Measurements from ENCODE around the gene PCDHGA1.
A peak's percentile ranks its signal among the peaks of the same experiment; 100 is the strongest.

PCDHGA1 gene

DNA sequence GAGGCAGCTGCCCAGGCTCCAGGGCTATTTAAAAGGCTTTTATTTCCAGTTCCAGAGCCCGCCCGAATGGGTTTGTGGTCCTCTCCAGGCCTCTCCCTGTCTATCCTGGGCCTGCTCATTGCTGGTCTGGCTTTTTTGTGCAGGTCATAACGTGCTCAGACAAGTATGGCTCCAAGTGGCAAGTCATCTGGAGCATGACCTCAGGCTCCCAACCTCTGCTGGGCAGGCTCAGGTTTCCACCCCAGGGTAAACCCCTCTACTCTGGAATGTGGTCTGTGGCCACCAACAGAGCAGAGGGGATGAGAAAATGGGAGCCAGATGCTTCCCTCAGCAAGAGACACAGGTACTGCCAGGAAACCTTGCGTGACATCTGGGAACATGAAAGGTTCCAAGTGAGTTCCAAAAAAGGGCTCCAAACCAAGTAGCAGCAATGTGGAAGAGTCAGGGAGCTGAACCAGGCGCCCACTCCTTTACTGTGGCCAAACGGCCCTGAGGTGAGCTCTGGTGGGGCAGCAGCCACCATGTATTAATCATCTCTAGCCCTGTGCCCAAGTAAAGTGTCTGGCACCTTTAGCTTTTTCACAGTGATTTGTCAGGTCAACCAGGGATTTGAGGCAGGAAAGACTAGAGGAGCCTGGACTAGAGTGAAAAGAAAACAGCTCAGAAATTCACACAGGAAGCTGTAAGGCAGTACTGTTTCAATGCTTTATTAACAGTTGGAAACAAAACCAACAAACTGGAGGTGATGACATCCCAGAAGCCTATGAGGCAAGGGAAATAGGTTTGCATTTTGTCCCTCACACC is 184.2 kb downstream of the PCDHGA1 start:
- no peak for DNase-seq (ENCODE audit: low read depth)

DNA sequence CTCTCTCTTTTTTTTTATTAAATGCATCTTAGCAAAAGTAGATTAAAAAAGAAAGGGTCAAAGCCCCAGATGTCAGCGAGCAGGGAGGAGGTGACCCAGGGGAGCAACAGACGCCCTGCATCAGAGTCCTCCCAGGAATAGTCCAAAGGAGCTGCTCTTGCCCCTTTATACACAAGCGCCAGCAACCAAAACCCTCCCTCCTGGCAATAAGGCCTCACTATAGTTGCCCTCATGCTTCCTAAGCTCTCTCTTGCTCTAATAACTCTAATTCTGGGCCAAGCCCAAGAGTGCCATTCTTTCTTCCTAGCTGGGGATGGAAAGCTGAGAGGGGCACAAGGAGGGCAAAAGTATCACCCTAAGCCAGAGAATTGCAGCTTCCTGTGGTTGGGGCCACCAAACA is 184.8 kb downstream of the PCDHGA1 start:
- no peak for DNase-seq (ENCODE audit: low read depth)

GRCh38 chr5:141515946-141516671 is 185.8 kb downstream of the PCDHGA1 start:
- DNase-seq (ENCODE audit: low read depth): no peak

GRCh38 chr5:141516672-141517025 is 186.3 kb downstream of the PCDHGA1 start:
- no peak for DNase-seq (ENCODE audit: low read depth)

DNA sequence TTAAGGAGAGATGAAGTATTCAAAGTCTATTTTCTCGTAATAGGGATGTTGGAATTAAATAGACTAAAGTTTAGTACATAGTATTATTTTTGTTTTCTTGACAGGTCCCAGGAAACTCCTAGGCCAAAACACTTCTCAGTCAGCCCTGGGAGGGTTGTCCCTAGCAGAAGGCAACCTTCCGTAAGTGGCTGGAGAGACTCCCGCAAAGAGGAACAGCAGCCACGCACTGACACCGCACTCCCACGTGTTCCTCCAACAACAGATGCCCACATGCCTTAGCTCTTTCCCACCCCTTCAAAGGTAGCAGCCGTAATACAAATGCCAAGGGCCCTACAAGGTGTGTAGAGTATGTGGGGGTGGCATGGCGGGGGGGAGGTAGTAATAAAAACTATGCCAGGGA is 187.0 kb downstream of the PCDHGA1 start:
- no peak for DNase-seq (ENCODE audit: low read depth)

DNA sequence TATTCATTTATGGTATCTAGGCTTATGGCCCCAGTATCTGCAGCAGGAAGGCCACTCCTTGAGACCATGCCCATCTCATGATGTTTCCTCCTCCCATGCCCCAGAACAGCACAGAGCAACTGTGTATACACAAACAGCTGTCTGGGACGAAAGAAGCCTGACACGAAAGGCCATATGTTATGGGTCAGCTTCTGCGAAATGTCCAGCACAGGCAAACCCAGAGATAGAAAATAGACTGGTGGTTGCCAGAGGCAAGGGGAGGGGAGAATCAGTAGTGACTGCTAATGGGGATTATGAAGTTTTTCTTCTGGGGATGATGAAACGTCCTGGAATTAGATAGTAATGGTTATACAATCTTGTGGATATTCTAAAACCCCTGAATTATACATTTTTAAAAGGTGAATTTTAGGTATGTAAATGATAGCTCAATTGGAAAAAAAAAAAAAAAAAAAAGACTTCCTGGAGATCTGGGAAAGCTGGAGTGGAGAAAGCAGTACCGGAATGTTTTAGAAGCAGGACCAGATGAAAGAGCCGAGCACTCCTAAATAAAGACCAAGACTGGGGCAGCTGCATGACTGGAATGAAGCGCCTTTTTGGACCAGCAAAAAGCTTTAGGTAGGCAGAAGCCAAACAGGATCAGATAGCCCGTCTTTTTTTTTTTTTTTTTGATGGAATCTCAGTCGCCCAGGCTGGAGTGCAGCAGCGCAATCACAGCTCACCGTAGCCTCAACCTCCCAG is 187.7 kb downstream of the PCDHGA1 start:
- no peak for DNase-seq (ENCODE audit: low read depth)

GRCh38 chr5:141518618-141519015 is 188.3 kb downstream of the PCDHGA1 start:
- no peak for DNase-seq (ENCODE audit: low read depth)

GRCh38 chr5:141519605-141520565 is 189.6 kb downstream of the PCDHGA1 start:
- DNase-seq (ENCODE audit: low read depth): no peak

DNA sequence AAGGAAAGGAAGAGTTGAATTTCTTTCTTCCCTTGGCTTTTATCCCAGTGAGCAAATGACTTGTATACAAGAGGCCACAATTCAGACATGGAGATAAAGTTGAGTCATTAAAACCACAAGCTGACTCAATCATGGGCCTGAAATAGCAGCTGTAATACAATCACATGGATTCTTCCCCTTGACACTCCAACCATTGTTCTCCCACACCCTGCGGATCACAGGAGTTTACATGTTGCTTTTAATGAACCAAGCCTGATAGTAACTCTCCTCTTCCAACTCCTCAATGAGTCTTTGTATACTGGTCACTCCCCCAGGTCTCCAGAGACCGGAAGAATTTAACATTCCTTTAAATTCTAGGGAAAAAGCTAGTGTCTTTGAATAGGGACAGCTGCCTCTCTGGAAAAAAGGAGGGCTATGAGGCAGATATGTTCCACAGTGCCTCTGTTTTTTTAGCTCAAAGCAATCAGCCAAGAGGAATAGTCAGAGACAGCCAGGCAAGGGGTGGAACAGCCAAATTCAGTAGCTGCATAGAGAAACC is 191.0 kb downstream of the PCDHGA1 start:
- DNase-seq (ENCODE audit: low read depth): peak; percentile 73

- no peak for DNase-seq (ENCODE audit: low read depth)
Observed at GRCh38 chr5:141522301-141522700, 192.0 kb downstream of the PCDHGA1 start.

DNA sequence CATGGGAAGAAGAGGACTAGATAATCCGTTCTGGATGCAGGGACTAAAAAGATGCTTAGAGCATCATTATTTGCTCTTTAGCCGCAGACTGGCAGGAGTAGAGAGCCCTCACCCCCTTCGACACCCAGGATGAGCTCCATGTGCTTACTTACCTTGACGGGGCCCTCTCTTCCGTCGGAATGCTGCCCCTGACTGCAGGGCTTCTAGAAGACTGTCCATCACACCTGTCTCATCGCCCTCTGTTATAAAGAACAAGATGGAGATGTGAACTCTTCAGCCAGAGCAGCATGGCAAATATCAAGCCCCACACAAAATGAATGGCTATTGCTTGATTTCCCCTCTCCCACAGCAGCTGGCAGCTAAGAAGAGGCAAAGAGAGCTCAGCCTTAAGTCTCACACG is 193.7 kb downstream of the PCDHGA1 start:
- no peak for DNase-seq (ENCODE audit: low read depth)

GRCh38 chr5:141524604-141525597 is 194.6 kb downstream of the PCDHGA1 start:
- DNase-seq (ENCODE audit: low read depth): peak; percentile 58

DNA sequence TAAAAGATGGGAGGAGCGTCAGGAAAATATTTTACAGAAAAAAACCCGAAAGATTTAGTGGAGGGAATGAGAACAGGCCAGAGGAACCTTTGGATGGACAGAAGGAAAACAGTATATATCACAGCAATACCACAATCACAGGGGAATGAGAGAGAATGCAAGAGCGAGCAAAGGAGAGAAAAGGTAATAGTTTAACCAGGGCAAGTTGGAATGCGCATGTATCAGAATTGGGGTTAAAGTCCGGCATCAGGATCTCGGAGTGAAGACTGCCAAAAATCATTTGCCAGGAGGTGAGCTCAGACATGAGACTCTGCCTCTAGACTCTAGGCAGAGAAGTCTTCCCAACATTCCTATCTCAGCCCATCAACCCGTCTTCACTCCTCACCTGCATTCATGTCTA is 195.3 kb downstream of the PCDHGA1 start:
- DNase-seq (ENCODE audit: low read depth): no peak

DNA sequence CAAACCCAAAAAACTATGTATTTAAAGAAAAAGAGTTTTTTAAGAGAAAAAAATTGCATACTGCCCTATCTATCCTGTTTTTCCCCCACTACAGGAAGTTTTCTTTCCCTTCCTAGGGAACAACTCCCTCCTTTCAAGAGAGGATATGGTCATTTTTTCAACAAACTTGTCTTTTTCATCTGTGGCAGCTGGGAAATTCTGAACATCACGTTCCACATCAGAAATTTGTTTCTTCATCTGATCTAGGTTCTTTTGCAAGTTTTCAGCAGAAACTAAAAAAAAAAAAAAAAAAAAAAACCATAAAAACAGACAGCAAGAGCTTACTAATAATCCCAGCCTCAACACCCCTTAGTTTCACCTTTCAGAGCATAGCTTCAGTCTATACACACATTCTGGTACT is 197.1 kb downstream of the PCDHGA1 start:
- DNase-seq (ENCODE audit: low read depth): no peak

DNA sequence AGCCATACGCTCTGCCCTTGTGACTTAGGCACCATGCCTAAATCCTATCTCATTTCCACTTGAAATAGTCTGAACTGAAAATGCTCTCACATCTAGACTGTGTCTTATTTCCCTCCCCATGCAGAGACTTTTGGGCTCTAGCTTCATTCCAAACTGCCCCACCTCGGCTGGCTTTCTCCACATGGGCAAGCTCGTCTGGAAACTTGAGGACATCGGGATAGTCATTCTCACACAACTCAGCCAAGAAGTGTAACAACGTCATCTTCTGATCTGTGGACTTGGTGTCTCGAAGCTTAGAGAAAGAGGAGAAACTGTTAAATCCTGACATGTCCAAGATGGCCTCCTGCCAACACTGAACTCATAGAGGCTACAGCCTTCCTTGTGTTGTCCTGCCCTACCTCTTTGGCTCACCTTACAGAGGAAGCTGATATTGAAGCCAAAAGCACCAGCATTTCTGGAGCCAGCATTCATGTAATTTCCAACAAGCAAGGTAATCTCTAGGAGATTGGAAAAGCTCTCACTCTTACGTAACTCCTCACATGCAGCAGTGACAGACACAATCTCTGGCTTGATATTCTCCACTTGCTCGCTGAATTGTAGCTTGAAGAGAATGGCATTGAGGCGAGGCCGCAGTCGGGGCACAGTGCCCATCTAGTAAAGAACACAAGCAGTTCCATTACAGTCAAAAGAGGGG is 198.1 kb downstream of the PCDHGA1 start:
- no peak for DNase-seq (ENCODE audit: low read depth)

GRCh38 chr5:141529002-141529401 is 198.7 kb downstream of the PCDHGA1 start:
- no peak for DNase-seq (ENCODE audit: low read depth)

- DNase-seq (ENCODE audit: low read depth): no peak
Observed at GRCh38 chr5:141529873-141530272, 199.6 kb downstream of the PCDHGA1 start.

GRCh38 chr5:141532726-141533125 is 202.4 kb downstream of the PCDHGA1 start:
- no peak for DNase-seq (ENCODE audit: low read depth)

DNA sequence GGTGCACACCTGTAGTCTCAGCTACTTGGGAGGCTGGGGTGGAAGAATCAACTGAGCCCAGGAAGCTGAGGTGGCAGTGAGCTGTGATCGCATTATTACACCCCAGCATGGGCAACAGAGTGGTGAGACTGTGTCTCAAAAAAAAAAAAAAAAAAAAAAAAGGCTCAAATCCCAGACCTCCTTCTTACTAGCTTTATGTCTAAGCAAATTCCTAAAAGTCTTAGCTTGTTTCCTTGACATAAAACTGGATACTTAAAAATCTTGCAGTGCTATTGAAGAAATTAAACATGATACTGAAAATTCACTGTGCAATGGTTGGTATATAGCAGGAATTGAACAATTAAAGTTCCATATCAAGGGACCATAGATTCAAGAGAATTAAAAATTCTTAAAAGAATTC is 203.6 kb downstream of the PCDHGA1 start:
- DNase-seq (ENCODE audit: low read depth): no peak

Data from HS-27A (cell line).